GM19455 (cell line): ENCODE data around the gene HAO1.
"Not testable (repeated sequence)": the region's sequence is repeated elsewhere in the genome, so short reads cannot be mapped to it uniquely, and the experiment has no call there.

ENCODE experiments used
- ATAC-seq: cut with Tn5 transposase; IDR thresholded peaks from one replicate; pipeline ENCODE4 v1.9.1; 2021; ENCODE audit not compliant: unreplicated experiment

The HAO1 gene

GRCh38 chr20:7940341-7940740, at the start of gene HAO1:
Gene HAO1, minus strand, starts transcription at chr20:7940458. Its CDS starts 36 bp downstream, at chr20:7940422.
- no peak for ATAC-seq

GRCh38 chr20:7989379-7989778, 49.1 kb upstream of the HAO1 start:
- no peak for ATAC-seq

- no peak for ATAC-seq
These were observed 45.7 kb upstream of the HAO1 start for GRCh38 chr20:7985916-7986315.

DNA sequence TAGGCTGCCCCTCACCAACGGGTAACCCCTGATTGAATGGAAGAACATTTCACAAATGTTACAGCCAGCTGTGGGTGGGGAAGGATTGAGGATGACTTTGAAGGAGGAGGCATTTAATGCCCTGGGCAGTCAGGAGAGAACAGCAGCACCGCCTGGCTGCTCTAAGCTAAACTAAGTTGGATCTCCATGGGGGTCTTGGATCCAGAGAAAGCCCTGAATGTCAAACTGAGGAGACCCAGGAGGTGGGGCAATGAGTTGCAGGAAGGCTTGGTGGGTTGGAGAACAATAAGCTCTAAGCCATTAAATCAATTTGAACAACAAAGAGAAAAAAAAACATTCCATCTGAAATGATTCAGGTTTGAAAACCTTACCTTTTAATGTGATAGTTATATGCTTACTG, 43.9 kb upstream of the HAO1 start:
- no peak for ATAC-seq

DNA sequence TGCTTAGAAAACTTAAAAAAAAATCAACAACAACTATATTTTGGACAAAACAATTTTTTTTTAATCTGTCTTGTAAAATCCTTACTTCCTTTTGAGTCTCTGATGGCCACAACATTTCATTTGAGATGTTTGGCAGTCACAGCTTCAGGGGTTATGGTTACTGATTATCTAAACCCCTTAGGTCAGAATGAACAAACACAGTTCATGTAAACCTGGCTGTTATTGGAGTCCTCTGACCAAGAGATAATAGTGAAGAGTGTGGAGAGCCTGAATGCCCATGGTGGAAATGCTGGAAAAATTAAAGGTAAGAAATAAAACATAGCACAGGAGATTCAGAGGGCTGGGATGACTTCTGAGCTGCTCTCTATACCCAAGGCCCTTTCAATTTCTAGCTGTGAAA, 41.1 kb upstream of the HAO1 start:
- no peak for ATAC-seq

DNA sequence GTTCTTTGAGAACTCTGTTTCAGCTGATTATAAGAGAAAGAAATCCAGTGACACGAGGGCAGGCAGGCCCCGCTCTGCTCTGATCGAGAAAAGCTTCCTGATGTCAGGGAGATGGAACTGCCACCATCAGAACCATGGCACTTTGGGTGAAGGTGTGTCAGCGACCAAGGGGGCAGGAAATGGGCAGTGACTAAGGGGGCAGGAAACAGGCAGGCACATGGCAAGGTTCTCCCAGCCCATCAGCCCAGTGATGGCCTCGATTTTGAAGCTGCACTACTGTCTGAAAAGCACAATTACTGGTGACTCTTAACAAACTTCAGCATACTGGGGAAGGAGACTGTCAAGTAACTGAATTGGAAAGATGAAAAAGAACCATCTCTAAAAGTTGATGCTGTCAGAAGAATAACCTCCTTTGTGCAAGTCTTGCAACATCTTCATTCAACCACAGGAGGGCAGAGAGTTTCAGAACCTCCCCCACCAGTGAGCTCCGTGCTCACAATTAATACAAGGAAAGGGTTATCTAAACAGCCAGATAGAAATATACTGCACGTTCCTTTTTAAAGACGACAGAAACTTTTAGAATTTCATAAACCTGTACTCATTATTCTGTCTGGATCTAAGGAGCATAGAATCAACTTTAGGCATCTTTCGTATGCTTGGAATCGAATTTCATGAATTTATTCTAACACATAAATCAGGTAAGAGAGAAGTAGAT, 40.2 kb upstream of the HAO1 start:
- ATAC-seq = no peak

DNA sequence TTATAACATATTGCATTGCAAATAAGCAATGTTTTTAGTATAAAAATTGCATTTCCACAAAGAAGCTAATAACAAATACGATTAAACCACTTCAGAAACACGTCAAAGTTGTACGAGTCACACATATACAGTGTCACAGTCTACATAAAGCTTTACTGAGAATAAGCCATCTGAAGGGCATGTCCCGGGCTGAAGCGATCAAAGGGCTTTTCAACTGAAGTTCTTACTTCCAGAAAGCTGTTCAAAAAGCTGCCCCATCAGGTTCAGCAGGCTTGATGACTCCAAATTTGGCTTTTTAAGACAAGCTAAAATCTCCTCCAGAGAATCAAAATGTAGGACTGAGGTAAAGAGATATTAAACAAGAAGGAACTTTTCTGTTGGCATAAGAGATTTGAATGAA, 37.5 kb upstream of the HAO1 start:
- ATAC-seq = no peak

DNA sequence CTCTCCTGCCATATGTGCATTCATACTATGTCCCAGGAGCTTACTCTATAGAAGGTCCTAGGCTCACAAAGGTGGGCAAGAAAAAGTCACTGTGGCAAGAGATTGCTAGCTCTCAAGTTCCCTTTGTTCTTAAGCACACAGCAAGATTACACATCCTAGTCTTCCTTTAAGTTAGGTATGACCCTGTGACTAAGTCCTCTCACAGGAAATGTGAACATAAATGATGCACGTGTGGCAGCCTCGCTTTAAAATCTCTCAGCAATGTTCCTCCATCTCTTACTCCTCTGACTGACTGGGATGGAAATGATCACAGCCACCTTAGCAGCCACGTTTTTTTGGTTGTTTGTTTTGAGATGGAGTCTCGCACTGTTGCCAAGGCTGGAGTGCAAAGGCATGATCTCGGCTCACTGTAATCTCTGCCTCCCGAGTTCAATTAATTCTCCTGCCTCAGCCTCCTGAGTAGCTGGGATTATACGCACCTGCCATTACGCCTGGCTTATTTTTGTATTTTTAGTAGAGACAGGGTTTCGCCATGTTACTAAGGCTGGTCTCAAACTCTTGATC, 35.7 kb upstream of the HAO1 start:
- no peak for ATAC-seq

DNA sequence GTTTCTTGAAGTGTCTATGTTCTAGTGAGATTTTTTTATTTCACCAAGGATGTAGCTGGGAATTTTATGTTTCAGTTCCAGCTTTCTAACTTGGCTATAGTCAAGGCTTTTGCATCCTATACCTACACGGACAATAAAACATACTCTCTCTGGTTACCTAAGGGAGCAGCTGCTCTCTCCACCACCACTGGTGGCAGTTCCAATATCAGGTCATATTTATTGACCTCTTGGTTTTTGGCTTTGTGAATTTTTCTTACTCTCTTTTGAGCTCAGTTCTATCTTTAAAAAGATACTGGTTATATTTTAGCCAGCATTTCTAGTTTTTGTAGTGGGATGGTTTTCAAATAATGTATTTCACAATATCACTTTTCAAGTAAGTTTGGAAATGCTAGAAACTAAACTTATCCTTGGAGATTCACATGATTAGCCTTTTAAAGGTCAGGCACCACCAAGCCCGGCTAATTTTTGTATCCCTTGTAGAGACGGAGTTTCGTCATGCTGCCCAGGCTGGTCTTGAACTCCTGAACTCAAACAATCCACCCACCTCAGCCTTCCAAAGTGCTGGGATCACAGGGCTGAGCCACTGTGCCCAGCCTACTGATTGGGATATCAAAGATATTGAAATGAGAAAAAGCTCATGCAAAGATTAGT, 34.7 kb upstream of the HAO1 start:
- ATAC-seq = no peak

GRCh38 chr20:7971536-7972280, 31.4 kb upstream of the HAO1 start:
- no peak for ATAC-seq

DNA sequence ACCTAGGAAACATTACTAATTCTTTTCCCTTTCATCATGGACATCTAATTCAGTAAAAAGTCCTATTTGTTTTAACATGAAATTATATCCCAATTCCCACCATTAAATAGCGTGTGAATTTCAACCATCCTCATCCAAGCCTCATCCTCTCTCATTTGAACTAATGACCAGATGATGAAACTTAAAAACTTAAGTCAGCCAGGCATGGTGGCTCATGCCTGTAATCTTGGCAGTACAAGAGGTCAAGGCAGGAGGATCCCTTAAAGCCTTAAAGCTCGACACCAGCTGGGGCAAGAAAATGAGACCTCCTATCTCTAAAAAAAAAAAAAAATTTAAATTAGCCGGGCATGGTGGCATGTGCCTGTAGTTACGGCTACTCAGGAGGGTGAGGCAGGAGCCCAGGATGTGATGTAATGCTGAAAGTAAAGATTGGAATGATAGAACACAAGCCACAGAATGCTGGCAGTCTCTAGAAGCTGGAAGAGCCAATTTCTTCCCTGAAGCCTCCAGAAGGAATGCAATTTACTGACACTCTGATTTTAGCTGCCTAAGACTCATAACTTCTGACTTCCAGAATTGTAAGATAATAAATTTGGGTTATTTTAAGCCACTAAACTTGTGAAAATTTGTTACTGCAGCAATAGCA, 27.1 kb upstream of the HAO1 start:
- ATAC-seq = no peak

DNA sequence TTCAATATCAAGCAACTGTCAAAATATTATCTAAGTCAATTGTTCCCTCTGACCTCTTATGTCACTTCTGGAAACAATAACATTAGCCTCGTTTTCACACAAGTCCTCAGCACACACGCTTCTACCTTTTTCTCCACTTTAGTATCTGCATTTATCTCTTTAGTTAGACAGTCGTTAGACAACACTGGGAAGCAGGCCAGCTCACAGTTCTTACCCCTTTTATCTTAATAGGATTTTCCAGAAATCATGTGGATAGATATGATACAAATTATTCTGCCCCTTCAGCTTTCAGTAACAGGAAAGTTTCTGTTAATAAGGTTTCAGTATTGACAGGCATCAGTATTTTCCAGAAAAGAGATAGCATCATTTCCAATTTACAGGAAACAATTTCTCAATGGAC, 25.9 kb upstream of the HAO1 start:
- no peak for ATAC-seq

DNA sequence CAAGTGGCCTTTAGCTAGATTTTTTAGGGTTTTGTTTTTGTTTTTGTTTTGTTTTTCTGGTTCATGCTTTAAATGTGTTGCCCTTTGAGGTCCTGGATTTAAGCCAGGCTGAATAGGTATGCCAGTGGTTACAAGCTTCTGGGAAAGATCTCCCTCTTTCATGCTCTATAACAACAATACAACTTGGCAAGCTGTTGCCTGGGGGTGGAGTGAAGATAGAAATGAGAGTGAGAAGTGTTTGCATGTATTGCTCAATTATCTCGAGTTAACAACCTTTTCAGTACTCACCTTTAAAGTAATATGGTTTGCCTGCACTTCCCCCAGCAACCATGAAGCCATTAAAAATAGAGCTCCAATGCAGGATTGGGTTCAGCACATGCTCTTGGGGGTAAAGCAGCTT, 19.2 kb upstream of the HAO1 start:
- ATAC-seq = no peak

- ATAC-seq = not testable (repeated sequence)
These were observed 16.3 kb upstream of the HAO1 start for GRCh38 chr20:7956561-7956960.

DNA sequence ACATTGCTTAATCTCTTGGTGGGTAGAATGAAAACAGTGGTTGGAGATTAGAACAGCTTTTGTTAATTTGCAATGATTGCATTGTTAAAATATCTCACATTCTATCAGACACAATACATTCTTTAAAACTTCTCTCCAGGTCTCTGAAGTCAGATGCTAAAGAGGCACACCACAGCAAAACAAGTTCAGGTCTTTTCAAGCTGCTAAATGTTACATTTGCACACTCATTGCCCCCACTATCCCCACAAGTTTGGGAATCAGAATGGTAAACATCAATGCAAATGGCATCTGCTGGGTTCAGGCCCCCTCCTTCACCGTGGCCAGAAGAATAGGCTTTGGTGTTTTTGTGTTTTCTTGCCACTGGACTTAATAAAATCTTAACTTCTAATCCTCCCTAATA, 10.1 kb upstream of the HAO1 start:
- ATAC-seq = no peak

DNA sequence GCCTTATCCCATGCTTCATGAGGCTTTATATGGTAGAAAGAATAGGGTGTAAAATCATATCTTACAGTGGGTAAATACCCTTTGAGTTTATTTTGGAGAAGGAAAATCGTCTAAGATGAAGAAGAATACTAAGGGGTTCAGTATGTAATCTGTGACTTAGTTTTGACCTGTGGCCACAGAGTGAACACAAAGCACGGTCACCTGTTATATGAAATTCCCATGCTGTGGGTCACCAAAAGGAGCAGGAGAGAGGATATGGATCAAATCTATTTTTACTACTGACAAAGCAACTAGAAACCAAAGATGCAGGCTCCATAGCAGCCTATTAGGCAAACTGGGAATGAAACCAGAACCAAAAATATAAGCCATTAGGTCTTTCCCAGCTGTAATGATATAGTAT, 3.6 kb upstream of the HAO1 start:
- ATAC-seq = no peak

GRCh38 chr20:7939663-7940062, 595 bp downstream of the HAO1 start:
- no peak for ATAC-seq

GRCh38 chr20:7938058-7938457, 2.2 kb downstream of the HAO1 start:
- ATAC-seq = no peak

DNA sequence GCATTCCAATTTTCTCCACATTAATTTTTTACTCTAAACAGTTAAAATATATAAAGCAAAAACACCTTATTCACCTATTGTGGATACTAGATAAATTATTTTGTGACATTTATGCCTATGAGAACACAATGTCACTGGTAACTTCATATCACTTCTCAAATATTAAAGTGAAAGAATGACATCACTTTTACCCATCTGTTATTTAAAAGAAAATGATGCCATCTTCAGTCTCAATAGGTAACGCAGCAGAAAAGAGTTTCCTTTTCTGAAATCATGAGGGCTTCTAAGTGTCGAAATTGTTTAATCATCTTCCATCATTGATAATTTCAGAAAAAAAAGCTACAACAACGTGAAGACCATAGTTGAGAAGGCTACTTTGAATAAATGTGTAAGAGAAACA, 2.9 kb downstream of the HAO1 start:
- no peak for ATAC-seq

- ATAC-seq = no peak
These were observed 5.2 kb downstream of the HAO1 start for GRCh38 chr20:7935027-7935551.

- no peak for ATAC-seq
These were observed 6.9 kb downstream of the HAO1 start for GRCh38 chr20:7933346-7933745.
